Measurements from ENCODE around the gene FNDC3B. TPM values are rescaled to one million over a fixed set of nuclear protein-coding genes. Genes with fewer than 3 reads are reported as not detected.

FNDC3B gene
- total RNA-seq, 4 donors from 2014 or later = 49.7 to 188 (median 165) TPM

DNA sequence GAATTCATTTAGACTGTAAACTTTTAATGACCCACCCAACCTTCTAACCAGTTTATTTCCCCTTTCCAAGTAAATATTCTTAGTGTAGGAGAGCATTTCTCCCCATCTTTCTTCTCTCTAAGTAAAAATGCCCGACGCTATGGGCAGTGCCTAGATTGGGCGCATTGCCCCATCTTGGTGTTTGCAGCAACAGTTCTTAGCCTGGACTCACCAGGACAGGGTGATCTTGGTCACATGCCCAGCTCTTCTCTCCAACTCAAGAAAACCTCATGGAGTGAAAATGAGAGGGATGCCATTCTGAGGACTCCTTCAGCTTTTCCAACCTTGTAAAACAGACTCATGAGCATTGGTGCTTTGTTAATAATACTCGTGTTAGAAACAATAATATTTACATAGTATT, 332.2 kb downstream of the FNDC3B start:
- H3K27me3 ChIP-seq = no peaks in the 10 kb centered on the region
- H3K4me3 ChIP-seq = no peak overlapping the region
- H3K36me3 ChIP-seq = no peaks in the 10 kb centered on the region
- no peak overlapping the region for H3K27ac ChIP-seq
- no peaks in the 10 kb centered on the region for H3K9me3 ChIP-seq
- no peaks in the 10 kb centered on the region for H3K4me1 ChIP-seq
- no peak for DNase-seq
- intact Hi-C loops (cut with DNase I; ENCODE audit: low total_unique reads) = no loop called here
- TF ChIP-seq POLR2A (IDR thresholded peaks at IDR 0.05) = no peak
- TF ChIP-seq, protein P1, sequence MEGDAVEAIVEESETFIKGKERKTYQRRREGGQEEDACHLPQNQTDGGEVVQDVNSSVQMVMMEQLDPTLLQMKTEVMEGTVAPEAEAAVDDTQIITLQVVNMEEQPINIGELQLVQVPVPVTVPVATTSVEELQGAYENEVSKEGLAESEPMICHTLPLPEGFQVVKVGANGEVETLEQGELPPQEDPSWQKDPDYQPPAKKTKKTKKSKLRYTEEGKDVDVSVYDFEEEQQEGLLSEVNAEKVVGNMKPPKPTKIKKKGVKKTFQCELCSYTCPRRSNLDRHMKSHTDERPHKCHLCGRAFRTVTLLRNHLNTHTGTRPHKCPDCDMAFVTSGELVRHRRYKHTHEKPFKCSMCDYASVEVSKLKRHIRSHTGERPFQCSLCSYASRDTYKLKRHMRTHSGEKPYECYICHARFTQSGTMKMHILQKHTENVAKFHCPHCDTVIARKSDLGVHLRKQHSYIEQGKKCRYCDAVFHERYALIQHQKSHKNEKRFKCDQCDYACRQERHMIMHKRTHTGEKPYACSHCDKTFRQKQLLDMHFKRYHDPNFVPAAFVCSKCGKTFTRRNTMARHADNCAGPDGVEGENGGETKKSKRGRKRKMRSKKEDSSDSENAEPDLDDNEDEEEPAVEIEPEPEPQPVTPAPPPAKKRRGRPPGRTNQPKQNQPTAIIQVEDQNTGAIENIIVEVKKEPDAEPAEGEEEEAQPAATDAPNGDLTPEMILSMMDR (IDR thresholded peaks at IDR 0.05) = no peak

DNA sequence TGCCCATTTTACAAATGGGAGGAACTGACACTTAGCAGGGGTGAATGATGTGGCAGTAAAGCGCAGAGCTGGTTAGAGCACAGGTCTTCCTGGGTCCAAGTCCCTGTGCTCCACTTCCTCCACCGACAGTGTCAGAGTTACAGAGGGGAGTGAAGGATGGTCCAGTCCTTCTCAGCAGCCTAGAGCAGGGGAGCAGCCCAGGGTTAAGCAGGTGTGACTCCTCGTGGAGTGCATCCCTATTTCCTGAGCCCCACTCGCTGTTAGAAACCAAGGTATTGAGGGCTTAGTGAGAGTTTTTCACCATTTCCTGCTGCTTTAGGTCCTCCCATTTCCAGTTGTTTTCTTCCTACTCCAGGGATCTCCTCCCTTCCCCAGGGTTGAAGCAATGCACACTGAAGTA, 333.5 kb downstream of the FNDC3B start:
- Histone ChIP-seq H3K27me3 (no peaks in the 10 kb centered on the region), H3K4me1 (no peaks in the 10 kb centered on the region), H3K9me3 (no peaks in the 10 kb centered on the region), H3K4me3 (no peak overlapping the region), H3K27ac (no peak overlapping the region), H3K36me3 (no peaks in the 10 kb centered on the region)
- intact Hi-C loops (cut with DNase I; ENCODE audit: low total_unique reads) = no loop called here
- no peak for TF ChIP-seq POLR2A (IDR thresholded peaks at IDR 0.05)
- TF ChIP-seq, protein P1 (IDR thresholded peaks at IDR 0.05) = no peak
- DNase-seq = no peak

DNA sequence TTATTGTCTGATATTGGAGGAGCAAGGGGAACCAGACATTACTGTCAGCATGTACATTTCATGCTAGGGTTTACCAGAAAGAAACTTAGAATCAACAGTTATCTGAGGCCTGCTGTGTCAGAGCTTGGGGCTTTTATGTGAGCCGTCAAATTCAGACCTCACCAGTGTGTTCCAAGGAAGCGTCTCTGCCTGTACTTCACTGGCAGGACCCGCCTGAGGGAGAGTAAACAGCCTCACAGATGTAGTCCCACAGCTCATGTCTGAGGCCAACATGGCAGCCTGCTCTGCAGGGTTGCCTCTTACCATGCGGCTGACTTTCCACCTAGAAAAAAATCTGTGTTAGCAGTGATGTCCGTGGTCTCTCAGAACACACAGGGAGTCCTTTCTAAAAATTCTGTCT, 334.5 kb downstream of the FNDC3B start:
- H3K36me3 ChIP-seq = no peaks in the 10 kb centered on the region

DNA sequence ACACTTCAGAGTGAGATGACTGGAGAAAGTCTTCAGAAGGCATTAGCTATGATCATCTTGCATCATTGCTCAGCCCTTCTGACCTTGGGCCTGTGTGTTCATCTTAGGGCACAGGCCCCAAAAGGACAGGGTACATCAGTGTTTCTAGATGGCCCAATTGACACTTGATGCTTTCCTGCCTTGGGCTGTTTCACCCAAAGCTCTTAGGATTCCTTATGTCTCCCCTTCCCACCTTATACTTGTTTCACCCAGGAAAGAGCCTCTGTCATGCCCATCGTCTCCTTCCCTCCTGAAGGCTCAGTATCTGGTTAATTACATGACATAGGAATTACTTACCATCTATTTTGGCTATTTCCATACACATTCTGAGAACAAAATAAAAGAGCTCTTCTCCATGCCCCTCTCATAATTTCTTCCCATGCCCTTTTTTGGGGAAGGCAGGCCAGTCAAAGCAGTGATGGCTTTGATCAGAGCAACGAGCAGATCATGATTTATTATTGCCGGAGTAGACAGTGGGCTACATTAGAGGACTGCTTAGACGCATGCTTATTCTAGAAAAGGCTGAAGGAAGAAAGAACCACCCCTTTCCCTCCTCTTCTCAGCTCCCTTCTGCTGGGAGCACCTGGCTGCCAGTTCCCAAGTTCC, 335.9 kb downstream of the FNDC3B start:
- H3K9me3 ChIP-seq = no peaks in the 10 kb centered on the region
- TF ChIP-seq POLR2A (IDR thresholded peaks at IDR 0.05) = no peak
- TF ChIP-seq, protein P1 (IDR thresholded peaks at IDR 0.05) = no peak
- H3K36me3 ChIP-seq = no peaks in the 10 kb centered on the region
- intact Hi-C loops (cut with DNase I; ENCODE audit: low total_unique reads) = no loop called here
- H3K4me1 ChIP-seq = no peaks in the 10 kb centered on the region
- H3K4me3 ChIP-seq = no peak overlapping the region
- DNase-seq = no peak
- H3K27me3 ChIP-seq = no peaks in the 10 kb centered on the region
- H3K27ac ChIP-seq = no peak overlapping the region

More for the DNA sequence above, 334.5 kb downstream of the FNDC3B start:
- no peak for DNase-seq
- H3K4me1 ChIP-seq = no peaks in the 10 kb centered on the region
- no peak for TF ChIP-seq POLR2A (IDR thresholded peaks at IDR 0.05)
- TF ChIP-seq, protein P1 (IDR thresholded peaks at IDR 0.05) = no peak
- intact Hi-C loops (cut with DNase I; ENCODE audit: low total_unique reads) = no loop called here
- H3K4me3 ChIP-seq = no peak overlapping the region
- H3K9me3 ChIP-seq = no peaks in the 10 kb centered on the region
- H3K27me3 ChIP-seq = no peaks in the 10 kb centered on the region
- no peak overlapping the region for H3K27ac ChIP-seq

DNA sequence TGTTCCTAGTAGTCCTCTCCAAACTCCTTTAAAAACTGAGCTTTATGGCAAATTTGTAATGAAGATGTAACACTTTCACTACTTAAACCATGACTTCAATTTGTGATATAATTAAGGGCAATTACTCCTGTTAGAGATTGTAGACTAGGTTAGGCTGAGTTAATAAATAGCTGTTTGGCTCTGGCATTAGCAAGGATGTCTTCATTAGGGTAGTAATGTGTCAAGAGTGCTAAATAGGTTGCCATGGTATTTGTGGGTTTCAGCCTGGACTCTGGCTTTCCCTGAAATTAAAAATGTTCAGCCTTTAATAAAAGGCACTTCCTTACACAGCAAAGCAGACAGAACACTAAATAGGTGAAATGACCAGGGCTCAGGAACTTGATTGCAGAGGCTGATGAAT, 337.0 kb downstream of the FNDC3B start:
- intact Hi-C loops (cut with DNase I; ENCODE audit: low total_unique reads) = no loop called here
- TF ChIP-seq POLR2A (IDR thresholded peaks at IDR 0.05) = no peak
- TF ChIP-seq, protein P1 (IDR thresholded peaks at IDR 0.05) = no peak
- Histone ChIP-seq H3K9me3 (no peaks in the 10 kb centered on the region), H3K27ac (no peak overlapping the region), H3K27me3 (no peaks in the 10 kb centered on the region), H3K4me3 (no peak overlapping the region), H3K36me3 (no peaks in the 10 kb centered on the region), H3K4me1 (no peaks in the 10 kb centered on the region)
- no peak for DNase-seq
